ENCODE measurements around the gene TRIM72.

DNA sequence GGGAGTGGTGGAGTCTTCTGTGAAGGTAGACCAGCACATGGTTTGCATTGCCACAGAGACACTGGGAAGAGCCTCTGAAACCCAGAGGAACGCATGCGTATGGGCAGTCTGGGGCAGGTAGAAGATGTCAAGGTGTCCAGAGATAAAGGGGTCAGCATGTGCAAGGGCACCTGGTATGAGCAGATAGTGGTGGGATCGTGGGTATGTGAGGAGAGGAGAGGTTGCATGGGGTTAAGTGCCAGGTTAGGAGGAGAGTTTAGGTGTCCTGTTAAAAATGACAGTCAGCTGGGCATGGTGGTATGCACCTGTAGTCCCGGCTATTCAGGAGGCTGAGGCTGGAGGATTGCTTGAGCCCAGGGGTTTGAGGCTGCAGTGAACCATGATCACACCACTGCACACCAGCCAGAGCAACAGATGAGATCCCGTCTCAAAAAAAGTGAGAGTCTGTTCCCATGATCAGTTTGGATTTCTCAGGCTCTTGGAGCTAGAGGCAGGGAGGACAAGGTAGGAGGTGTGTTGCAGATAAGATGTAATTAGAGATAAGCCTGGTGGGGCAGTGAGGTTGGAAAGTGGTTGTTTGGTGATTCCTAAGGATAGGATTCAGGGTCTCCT lies 14.4 kb upstream of the TRIM72 start:
- TF ChIP-seq, protein P1, sequence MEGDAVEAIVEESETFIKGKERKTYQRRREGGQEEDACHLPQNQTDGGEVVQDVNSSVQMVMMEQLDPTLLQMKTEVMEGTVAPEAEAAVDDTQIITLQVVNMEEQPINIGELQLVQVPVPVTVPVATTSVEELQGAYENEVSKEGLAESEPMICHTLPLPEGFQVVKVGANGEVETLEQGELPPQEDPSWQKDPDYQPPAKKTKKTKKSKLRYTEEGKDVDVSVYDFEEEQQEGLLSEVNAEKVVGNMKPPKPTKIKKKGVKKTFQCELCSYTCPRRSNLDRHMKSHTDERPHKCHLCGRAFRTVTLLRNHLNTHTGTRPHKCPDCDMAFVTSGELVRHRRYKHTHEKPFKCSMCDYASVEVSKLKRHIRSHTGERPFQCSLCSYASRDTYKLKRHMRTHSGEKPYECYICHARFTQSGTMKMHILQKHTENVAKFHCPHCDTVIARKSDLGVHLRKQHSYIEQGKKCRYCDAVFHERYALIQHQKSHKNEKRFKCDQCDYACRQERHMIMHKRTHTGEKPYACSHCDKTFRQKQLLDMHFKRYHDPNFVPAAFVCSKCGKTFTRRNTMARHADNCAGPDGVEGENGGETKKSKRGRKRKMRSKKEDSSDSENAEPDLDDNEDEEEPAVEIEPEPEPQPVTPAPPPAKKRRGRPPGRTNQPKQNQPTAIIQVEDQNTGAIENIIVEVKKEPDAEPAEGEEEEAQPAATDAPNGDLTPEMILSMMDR (IDR thresholded peaks at IDR 0.05), result no peak
- TF ChIP-seq POLR2A (IDR thresholded peaks at IDR 0.05) (no peak), POLR2AphosphoS5 (IDR thresholded peaks at IDR 0.05) (no peak), EP300 (IDR thresholded peaks at IDR 0.05) (no peak)
